ENCODE results near the gene VPS29.

GRCh38 chr12:110501399-110501751 lies 536 bp downstream of the VPS29 start:
- TF ChIP-seq CTCF (IDR thresholded peaks at IDR 0.05): no peak
- no peak; the same call in 1 of the 2 replicates for TF ChIP-seq POLR2AphosphoS5 (IDR thresholded peaks at IDR 0.05; ENCODE audit: low read depth, low read length)
- TF ChIP-seq, protein P1, sequence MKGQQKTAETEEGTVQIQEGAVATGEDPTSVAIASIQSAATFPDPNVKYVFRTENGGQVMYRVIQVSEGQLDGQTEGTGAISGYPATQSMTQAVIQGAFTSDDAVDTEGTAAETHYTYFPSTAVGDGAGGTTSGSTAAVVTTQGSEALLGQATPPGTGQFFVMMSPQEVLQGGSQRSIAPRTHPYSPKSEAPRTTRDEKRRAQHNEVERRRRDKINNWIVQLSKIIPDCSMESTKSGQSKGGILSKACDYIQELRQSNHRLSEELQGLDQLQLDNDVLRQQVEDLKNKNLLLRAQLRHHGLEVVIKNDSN (IDR thresholded peaks at IDR 0.05; ENCODE audit: borderline replicate concordance, low read depth): no peak
- no peak for TF ChIP-seq YY1 (IDR thresholded peaks at IDR 0.05; ENCODE audit: low read depth)
- no peak for TF ChIP-seq JUND (IDR thresholded peaks at IDR 0.05)
- TF ChIP-seq, protein P2, sequence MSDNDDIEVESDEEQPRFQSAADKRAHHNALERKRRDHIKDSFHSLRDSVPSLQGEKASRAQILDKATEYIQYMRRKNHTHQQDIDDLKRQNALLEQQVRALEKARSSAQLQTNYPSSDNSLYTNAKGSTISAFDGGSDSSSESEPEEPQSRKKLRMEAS (IDR thresholded peaks at IDR 0.05; ENCODE audit: low read depth): no peak
